GM13977 (cell line): Measurements from ENCODE around the gene ZMAT5.

Experiments used
- DNase-seq: peaks from one replicate; pipeline ENCODE4 v3.0.0; 2012; ENCODE audit warnings: low spot score
- in situ Hi-C: fragments of 300-500 bp; cut with MboI; formaldehyde crosslinking; loops from one replicate; pipeline ENCODE4 v1.12.0; 2022; ENCODE audit warnings: low sequenced_read_pairs, low pct_unique_long_range_greater_than_20kb, mixed read lengths, inconsistent platforms; ENCODE audit not compliant: unreplicated experiment
- TF ChIP-seq, protein P1 (sequence below): IDR thresholded peaks from 2 replicates; pipeline ENCODE4 v1.5.1; 2012; ENCODE audit warnings: mild to moderate bottlenecking, control low read depth; ENCODE audit not compliant: insufficient read depth; ENCODE audit errors: extremely low read depth, missing control alignments

Gene ZMAT5

DNA sequence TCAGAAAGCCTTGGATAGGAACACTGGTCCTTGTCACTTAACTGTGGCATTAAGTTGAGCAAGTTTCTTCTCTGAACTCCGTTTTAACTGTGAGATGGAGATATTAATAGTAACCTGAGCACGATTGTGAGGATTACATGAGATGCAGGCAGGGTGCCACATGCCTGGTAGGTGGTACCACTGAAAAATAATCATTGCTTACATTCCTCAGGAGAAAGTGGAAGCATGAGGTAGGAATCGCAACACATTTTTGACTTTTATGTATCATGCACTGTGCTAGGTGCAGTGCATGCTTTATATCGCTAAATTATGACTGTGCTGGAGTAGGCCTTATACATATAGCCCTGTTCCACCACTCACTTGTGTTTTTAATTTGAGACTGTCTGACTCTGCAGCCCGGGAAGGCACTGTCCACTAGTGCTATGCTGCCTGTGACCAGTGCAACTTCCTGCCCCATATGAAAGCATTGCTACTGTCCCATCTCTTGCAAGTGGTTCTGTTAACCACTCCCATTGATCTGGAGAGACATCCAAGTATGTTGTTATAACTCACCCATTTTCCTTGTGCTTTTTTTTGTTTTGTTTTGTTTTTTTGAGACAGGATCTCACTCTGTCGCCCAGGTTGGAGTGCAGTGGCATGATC lies 1.4 kb upstream of the ZMAT5 start:
- no peak for DNase-seq
- in situ Hi-C loops = no loop called here
- TF ChIP-seq, protein P1, sequence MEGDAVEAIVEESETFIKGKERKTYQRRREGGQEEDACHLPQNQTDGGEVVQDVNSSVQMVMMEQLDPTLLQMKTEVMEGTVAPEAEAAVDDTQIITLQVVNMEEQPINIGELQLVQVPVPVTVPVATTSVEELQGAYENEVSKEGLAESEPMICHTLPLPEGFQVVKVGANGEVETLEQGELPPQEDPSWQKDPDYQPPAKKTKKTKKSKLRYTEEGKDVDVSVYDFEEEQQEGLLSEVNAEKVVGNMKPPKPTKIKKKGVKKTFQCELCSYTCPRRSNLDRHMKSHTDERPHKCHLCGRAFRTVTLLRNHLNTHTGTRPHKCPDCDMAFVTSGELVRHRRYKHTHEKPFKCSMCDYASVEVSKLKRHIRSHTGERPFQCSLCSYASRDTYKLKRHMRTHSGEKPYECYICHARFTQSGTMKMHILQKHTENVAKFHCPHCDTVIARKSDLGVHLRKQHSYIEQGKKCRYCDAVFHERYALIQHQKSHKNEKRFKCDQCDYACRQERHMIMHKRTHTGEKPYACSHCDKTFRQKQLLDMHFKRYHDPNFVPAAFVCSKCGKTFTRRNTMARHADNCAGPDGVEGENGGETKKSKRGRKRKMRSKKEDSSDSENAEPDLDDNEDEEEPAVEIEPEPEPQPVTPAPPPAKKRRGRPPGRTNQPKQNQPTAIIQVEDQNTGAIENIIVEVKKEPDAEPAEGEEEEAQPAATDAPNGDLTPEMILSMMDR = no peak

DNA sequence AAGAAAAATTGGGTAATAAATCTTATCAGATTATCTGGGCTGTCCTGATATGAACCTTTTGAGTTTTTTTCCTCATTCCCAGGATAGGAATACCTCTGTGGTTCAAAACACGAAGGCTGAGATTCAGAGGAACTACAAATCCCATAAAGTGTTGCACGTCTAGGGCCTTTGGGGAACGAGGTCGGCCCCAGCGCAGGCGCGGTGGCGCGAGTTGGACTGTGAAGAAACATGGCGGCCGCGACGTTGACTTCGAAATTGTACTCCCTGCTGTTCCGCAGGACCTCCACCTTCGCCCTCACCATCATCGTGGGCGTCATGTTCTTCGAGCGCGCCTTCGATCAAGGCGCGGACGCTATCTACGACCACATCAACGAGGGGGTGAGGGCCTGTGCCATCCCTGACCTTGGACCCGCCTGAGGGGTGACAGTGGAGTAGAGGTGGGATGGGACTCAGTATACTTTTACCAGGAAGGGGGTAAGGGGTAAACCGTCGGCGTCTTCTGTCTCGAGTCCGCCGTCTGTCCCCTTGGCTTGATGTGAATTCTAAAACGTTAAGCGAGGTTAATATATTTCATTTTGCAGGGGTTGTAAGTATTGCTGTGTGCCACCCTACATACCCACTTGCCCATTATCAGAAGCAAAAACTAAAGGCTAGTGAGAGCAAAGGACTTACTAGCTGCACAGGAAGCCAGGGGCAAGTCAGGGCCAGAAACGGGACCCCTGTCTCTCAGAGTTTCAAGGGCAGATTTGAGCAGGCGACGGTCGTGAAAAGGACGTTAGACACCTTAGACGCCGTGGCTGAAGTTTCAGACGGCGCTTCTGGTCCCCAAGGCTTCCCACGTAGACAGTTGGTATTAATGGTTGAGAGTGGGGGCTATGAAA lies 604 bp upstream of the ZMAT5 start, which contains the start of gene UQCR10:
Gene UQCR10, plus strand, starts transcription at position 199 of the 881 bp plus-strand sequence. Its CDS starts 30 bp downstream, at position 229.
- DNase-seq = peak; percentile 93
- in situ Hi-C loops = no loop called here
- TF ChIP-seq, protein P1 = no peak

DNA sequence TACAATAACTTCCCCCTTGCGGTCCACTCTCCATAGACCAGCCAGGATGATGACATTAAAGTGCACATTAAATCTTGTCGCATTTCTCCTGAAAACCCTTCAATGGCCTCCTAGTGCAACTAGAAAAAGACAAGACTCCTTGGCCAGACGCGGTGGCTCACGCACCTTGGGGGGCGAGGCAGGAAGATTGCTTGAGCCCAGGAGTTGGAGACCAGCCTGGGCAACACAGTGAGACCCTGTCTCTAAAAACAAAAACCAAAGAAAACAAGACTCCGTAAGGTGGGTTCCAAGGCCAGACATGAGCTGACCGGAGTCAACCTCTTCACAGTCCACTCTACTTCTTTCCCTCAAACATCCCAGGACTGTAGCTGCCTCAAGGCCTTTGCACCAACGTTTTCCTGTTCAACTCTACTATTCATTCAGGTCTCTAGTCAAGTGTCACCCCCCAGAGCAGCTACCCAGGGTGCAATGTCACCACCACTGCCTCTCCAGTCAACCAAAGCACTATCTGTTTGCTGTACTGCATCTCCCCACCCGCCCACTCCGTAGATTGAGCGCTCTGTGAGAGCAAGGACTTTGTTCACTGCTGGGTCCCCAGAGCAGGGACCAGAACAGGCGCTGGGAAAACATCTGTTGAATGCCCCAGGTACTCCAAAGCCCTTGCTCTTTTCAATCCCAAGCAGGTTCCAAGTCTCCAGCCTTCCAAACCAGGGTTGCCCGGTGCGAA lies 739 bp downstream of the ZMAT5 start:
- peak; percentile 52 for DNase-seq
- in situ Hi-C loops = no loop called here
- TF ChIP-seq, protein P1 = no peak

DNA sequence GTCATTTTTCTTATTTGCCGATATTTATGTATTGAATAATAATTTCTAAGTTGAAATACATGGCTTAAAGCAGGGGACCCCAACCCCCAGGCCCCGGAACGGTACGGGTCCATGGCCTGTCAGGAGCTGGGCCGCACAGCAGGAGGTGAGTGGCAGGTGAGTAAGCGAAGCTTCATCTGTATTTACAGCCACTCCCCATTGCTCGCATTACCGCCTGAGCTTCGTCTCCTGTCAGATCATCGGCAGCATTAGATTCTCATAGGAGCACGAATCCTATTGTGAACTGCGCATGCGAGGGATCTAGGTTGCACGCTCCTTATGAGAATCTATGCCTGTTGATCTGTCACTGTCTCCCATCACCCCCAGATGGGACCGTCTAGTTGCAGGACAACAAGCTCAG lies 4.5 kb downstream of the ZMAT5 start:
- no peak for DNase-seq
- TF ChIP-seq, protein P1 = no peak
- in situ Hi-C loops = no loop called here

DNA sequence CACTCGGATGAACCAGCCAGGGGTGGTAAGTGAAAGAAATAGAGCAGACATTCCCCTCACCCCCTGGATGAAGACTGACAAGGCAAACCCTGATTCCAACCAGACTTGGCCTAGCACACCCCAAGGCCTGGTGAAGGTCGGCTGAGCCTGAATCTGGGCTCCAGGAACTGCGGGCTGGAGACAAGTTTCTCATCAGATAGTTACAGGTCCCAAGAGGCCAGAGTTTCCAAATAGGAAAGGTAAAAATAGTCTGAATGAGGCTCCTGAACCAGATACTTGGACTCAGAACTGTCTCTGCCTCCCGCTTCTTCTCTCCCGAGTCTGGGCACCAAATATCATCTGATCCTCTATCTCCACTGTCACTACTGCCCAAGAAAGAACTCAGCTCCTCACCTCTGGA lies 7.8 kb downstream of the ZMAT5 start:
- in situ Hi-C loops = no loop called here

More for the DNA sequence above, 7.8 kb downstream of the ZMAT5 start:
- DNase-seq = no peak
- TF ChIP-seq, protein P1 = no peak
